Esophagus muscularis mucosa (tissue), 4 donors: ENCODE results near the gene CTIF. TPM values are rescaled to one million over a fixed set of nuclear protein-coding genes. Genes with fewer than 3 reads are reported as not detected.
A peak's percentile ranks its signal among the peaks of the same experiment; 100 is the strongest.

ENCODE experiments used
- DNase-seq: peaks from one replicate; pipeline ENCODE4 v3.0.0-alpha.2; 2017; ENCODE audit errors: extremely low spot score
- H3K27ac ChIP-seq, 4 donors: fragments of 200-600 bp; sonication (generic); replicated peaks in 1 of 4; 1 replicate in 3 of 4; 2 replicates in 1 of 4; pipeline ENCODE4 v1.5.1; 2016 to 2019; ENCODE audit warnings: mild to moderate bottlenecking in 1 of 4
- H3K27me3 ChIP-seq, 4 donors: fragments of 200-600 bp; sonication (generic); one replicate each; pipeline versions ENCODE4 v1.5.1 to v1.6.0; 2016 to 2019
- H3K36me3 ChIP-seq, 4 donors: fragments of 200-600 bp; sonication (generic); one replicate each; pipeline ENCODE4 v1.5.1; 2016 to 2019
- H3K4me1 ChIP-seq, 4 donors: fragments of 200-600 bp; sonication (generic); one replicate each; pipeline ENCODE4 v1.5.1; 2016 to 2019
- H3K4me3 ChIP-seq, 4 donors: fragments of 200-600 bp; sonication (generic); 1 replicate in 2 of 4; 2 replicates in 2 of 4; pipeline ENCODE4 v1.5.1; 2016 to 2019; ENCODE audit warnings: mild to moderate bottlenecking in 4 of 4, moderate library complexity in 1 of 4
- H3K9me3 ChIP-seq, 4 donors: fragments of 200-600 bp; sonication (generic); 1 replicate in 3 of 4; 2 replicates in 1 of 4; pipeline ENCODE4 v1.5.1; 2016 to 2019
- EP300 ChIP-seq: sonication (generic); formaldehyde crosslinking; IDR thresholded peaks from one replicate; pipeline ENCODE4 v1.6.1; 2017; ENCODE audit warnings: antibody characterized with exemption
- POLR2A ChIP-seq: fragments of 450-650 bp; IDR thresholded peaks from one replicate; pipeline ENCODE4 v1.6.1; 2017; ENCODE audit warnings: antibody characterized with exemption, moderate library complexity, mild to moderate bottlenecking, low read depth
- POLR2AphosphoS5 ChIP-seq, 2 donors: sonication (generic); formaldehyde crosslinking; IDR thresholded peaks; one replicate each; pipeline ENCODE4 v1.6.1; 2017; ENCODE audit warnings: antibody characterized with exemption in 2 of 2
- WGBS: methylation state at CpG from one replicate; pipeline ENCODE4 v1.1.5; 2018; 5-methylcytosine and 5-hydroxymethylcytosine counted together
- intact Hi-C: fragments of 100-400 bp; cut with DNase I; formaldehyde crosslinking; loops from one replicate; pipeline ENCODE4 v1.15.1; 2023
- total RNA-seq, 4 donors: library from RNA; depleted of rRNA; stranded (reverse); fragments of >200 nt; gene quantifications; one replicate each; pipeline versions ENCODE4 v1.1.0 to v1.2.1, GENCODE V29; 2016
- TF ChIP-seq, protein P1 (sequence below), 3 experiments: fragments of 200-600 bp in 2 of 3; fragments of 450-650 bp in 1 of 3; sonication (generic) in 2 of 3; IDR thresholded peaks; one replicate each; pipeline ENCODE4 v1.5.1; 2017 to 2019; ENCODE audit warnings: antibody characterized with exemption in 3 of 3, mild to moderate bottlenecking in 2 of 3, moderate library complexity in 1 of 3

CTIF gene
- total RNA-seq, 4 donors from 2014 or later = 63.1 to 137 (median 87.7) TPM

DNA sequence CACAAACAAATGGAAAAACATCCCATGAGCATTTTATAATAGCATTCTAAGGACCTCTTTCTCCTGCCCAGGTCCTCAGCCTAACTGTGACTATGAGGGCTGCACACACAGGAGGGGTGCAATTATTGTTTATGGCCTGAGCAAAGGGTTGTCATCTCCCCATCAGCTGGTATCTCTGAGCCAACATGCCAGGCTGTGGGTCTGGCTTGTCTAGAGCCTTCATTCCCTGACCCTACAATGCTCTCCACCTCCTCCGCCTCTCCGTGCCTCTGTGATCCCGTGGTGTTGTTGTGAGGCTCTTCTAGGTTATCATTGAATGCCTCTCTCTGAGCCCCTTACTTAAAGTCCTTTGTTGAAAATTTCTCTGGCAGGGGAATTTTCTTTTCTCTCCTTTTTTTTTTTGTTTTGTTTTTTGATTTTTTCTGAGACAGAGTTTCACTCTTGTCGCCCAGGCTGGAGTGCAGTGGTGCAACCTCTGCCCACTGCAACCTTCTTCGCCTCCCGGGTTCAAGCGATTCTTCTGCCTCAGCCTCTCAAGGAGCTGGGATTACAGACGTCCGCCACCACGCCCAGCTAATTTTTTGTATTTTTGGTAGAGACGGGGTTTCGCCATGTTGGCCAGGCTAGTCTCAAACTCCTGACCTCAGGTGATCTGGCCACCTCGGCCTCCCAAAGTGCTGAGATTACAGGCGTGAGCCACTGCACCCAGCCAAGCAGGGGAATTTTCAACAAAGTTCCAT lies 285.6 kb downstream of the CTIF start:
- no peak for DNase-seq
- 97% methylated on average over 14 of the region's 14 CpGs for WGBS
- no peak overlapping the region for H3K4me3 ChIP-seq
- H3K27me3 ChIP-seq = no peaks in the 10 kb centered on the region
- peaks cover 42 to 49% (median 45%) of the 10 kb centered on the region in 4 donors for H3K4me1 ChIP-seq
- peaks cover 0 to 5% (median 0%) of the 10 kb centered on the region in 4 donors for H3K9me3 ChIP-seq
- intact Hi-C loops = no loop called here
- no peak overlapping the region for H3K27ac ChIP-seq
- peaks cover 0 to 22% (median 14%) of the 10 kb centered on the region in 4 donors for H3K36me3 ChIP-seq
- TF ChIP-seq POLR2AphosphoS5 (IDR thresholded peaks at IDR 0.05) (no peak), EP300 (no peak), POLR2A (no peak)
- TF ChIP-seq, protein P1, sequence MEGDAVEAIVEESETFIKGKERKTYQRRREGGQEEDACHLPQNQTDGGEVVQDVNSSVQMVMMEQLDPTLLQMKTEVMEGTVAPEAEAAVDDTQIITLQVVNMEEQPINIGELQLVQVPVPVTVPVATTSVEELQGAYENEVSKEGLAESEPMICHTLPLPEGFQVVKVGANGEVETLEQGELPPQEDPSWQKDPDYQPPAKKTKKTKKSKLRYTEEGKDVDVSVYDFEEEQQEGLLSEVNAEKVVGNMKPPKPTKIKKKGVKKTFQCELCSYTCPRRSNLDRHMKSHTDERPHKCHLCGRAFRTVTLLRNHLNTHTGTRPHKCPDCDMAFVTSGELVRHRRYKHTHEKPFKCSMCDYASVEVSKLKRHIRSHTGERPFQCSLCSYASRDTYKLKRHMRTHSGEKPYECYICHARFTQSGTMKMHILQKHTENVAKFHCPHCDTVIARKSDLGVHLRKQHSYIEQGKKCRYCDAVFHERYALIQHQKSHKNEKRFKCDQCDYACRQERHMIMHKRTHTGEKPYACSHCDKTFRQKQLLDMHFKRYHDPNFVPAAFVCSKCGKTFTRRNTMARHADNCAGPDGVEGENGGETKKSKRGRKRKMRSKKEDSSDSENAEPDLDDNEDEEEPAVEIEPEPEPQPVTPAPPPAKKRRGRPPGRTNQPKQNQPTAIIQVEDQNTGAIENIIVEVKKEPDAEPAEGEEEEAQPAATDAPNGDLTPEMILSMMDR (IDR thresholded peaks at IDR 0.05) = no peak

- peaks cover 42 to 57% (median 51%) of the 10 kb centered on the region in 4 donors for H3K4me1 ChIP-seq
Measured at GRCh38 chr18:48825101-48825745, 286.4 kb downstream of the CTIF start.

GRCh38 chr18:48826271-48826670 lies 287.4 kb downstream of the CTIF start:
- Histone ChIP-seq H3K4me1 (peaks cover 42 to 58% (median 51%) of the 10 kb centered on the region in 4 donors), H3K27me3 (no peaks in the 10 kb centered on the region), H3K36me3 (peaks cover 0 to 4% (median 2%) of the 10 kb centered on the region in 4 donors), H3K27ac (no peak overlapping the region), H3K9me3 (peaks cover 0 to 5% (median 0%) of the 10 kb centered on the region in 4 donors), H3K4me3 (no peak overlapping the region)
- intact Hi-C loops = loop anchor here (5.0 kb wide), 1 partner anchor 44 kb away; no protein-coding TSS in a partner anchor
- no peak for DNase-seq
- 90% methylated on average over 7 of the region's 7 CpGs for WGBS
- TF ChIP-seq POLR2AphosphoS5 (IDR thresholded peaks at IDR 0.05) = no peak
- no peak for TF ChIP-seq POLR2A
- TF ChIP-seq EP300 = no peak
- TF ChIP-seq, protein P1 (IDR thresholded peaks at IDR 0.05) = no peak

More at GRCh38 chr18:48825101-48825745, 286.4 kb downstream of the CTIF start:
- peaks cover 0 to 14% (median 10%) of the 10 kb centered on the region in 4 donors for H3K36me3 ChIP-seq
- H3K27me3 ChIP-seq = no peaks in the 10 kb centered on the region
- peak overlapping the region in 2 of 4 donors; percentile 0 to 20 for H3K27ac ChIP-seq
- 61% methylated on average over 3 of the region's 6 CpGs for WGBS
- H3K9me3 ChIP-seq = peaks cover 0 to 5% (median 0%) of the 10 kb centered on the region in 4 donors
- no peak for DNase-seq
- TF ChIP-seq POLR2A (no peak), EP300 (no peak), POLR2AphosphoS5 (IDR thresholded peaks at IDR 0.05) (no peak)
- TF ChIP-seq, protein P1 (IDR thresholded peaks at IDR 0.05) = no peak
- intact Hi-C loops = loop anchor here (5.0 kb wide), 1 partner anchor 43 kb away; no protein-coding TSS in a partner anchor
- no peak overlapping the region for H3K4me3 ChIP-seq

GRCh38 chr18:48826806-48827205 lies 288.0 kb downstream of the CTIF start:
- DNase-seq = no peak
- peaks cover 42 to 58% (median 51%) of the 10 kb centered on the region in 4 donors for H3K4me1 ChIP-seq
- TF ChIP-seq POLR2AphosphoS5 (IDR thresholded peaks at IDR 0.05) = no peak
- TF ChIP-seq, protein P1 (IDR thresholded peaks at IDR 0.05) = no peak
- no peak for TF ChIP-seq EP300
- no peak for TF ChIP-seq POLR2A
- peak overlapping the region; percentile 38 to 70 (median 50) for H3K27ac ChIP-seq
- peaks cover 0 to 5% (median 0%) of the 10 kb centered on the region in 4 donors for H3K9me3 ChIP-seq
- no peak overlapping the region for H3K4me3 ChIP-seq
- H3K27me3 ChIP-seq = no peaks in the 10 kb centered on the region
- 94% methylated on average over 8 of the region's 8 CpGs for whole genome bisulfite sequencing
- intact Hi-C loops = loop anchor here (5.0 kb wide), 1 partner anchor 45 kb away; no protein-coding TSS in a partner anchor
- peaks cover 0 to 2% (median 0%) of the 10 kb centered on the region in 4 donors for H3K36me3 ChIP-seq
